ENCODE data around the gene CTBP2. TPM values are rescaled to one million over a fixed set of nuclear protein-coding genes. Genes with fewer than 3 reads are reported as not detected.

Gene CTBP2
- total RNA-seq, 1 donor from 2014 or later: 55.2 TPM

GRCh38 chr10:125127110-125127509 is 33.3 kb downstream of the CTBP2 start:
- no peak for TF ChIP-seq EZH2 (IDR thresholded peaks at IDR 0.05)
- TF ChIP-seq CTCF (IDR thresholded peaks at IDR 0.05): no peak
- TF ChIP-seq EZH2phosphoT487 (IDR thresholded peaks at IDR 0.05): no peak
- Mint-ChIP-seq H3K4me3 (no peak overlapping the region), H3K4me1 (peaks cover 16% of the 10 kb centered on the region), H3K36me3 (peaks cover 39% of the 10 kb centered on the region), H3K27ac (no peak overlapping the region), H3K27me3 (ENCODE audit: insufficient read depth, low read depth) (peaks cover 2% of the 10 kb centered on the region), H3K9me3 (peaks cover 2% of the 10 kb centered on the region)
- Histone ChIP-seq H2AFZ (replicated peaks) (no peak overlapping the region), H3K9me3 (ENCODE audit: low read depth) (no peaks in the 10 kb centered on the region), H3K27ac (no peak overlapping the region), H3K79me2 (ENCODE audit: low read depth) (peaks cover 100% of the 10 kb centered on the region), H3K4me1 (peaks cover 19% of the 10 kb centered on the region), H3K9ac (no peak overlapping the region), H3F3A (ENCODE audit: low read depth) (no peaks in the 10 kb centered on the region), H3K36me3 (peaks cover 4% of the 10 kb centered on the region), H3K27me3 (no peaks in the 10 kb centered on the region), H4K20me1 (ENCODE audit: low read depth) (peaks cover 100% of the 10 kb centered on the region), H3K4me3 (no peak overlapping the region), H3K4me2 (no peak overlapping the region)
- DNase-seq (ENCODE audit: low spot score): no peak

- Histone ChIP-seq H3K36me3 (peaks cover 4% of the 10 kb centered on the region), H4K20me1 (ENCODE audit: low read depth) (peaks cover 100% of the 10 kb centered on the region), H3K4me3 (no peak overlapping the region), H3K4me1 (peaks cover 15% of the 10 kb centered on the region), H3K4me2 (no peak overlapping the region), H3K27me3 (no peaks in the 10 kb centered on the region), H3F3A (ENCODE audit: low read depth) (no peaks in the 10 kb centered on the region), H3K9ac (no peak overlapping the region), H2AFZ (replicated peaks) (no peak overlapping the region), H3K9me3 (ENCODE audit: low read depth) (no peaks in the 10 kb centered on the region), H3K27ac (no peak overlapping the region), H3K79me2 (ENCODE audit: low read depth) (peaks cover 100% of the 10 kb centered on the region)
- no peak overlapping the region for H3K27ac Mint-ChIP-seq
- peaks cover 37% of the 10 kb centered on the region for H3K36me3 Mint-ChIP-seq
- H3K9me3 Mint-ChIP-seq: no peaks in the 10 kb centered on the region
- H3K4me1 Mint-ChIP-seq: peaks cover 16% of the 10 kb centered on the region
- no peak overlapping the region for H3K4me3 Mint-ChIP-seq
- peaks cover 2% of the 10 kb centered on the region for H3K27me3 Mint-ChIP-seq (ENCODE audit: insufficient read depth, low read depth)
- no peak for DNase-seq (ENCODE audit: low spot score)
- TF ChIP-seq CTCF (IDR thresholded peaks at IDR 0.05): no peak
- no peak for TF ChIP-seq EZH2 (IDR thresholded peaks at IDR 0.05)
- TF ChIP-seq EZH2phosphoT487 (IDR thresholded peaks at IDR 0.05): no peak
Measured at GRCh38 chr10:125125951-125126735, 34.2 kb downstream of the CTBP2 start.

GRCh38 chr10:125124907-125125306 is 35.5 kb downstream of the CTBP2 start:
- Histone ChIP-seq H2AFZ (replicated peaks) (no peak overlapping the region), H3K27me3 (no peaks in the 10 kb centered on the region), H3K9ac (no peak overlapping the region), H4K20me1 (ENCODE audit: low read depth) (peaks cover 100% of the 10 kb centered on the region), H3K4me3 (no peak overlapping the region), H3K79me2 (ENCODE audit: low read depth) (peaks cover 100% of the 10 kb centered on the region), H3K27ac (no peak overlapping the region), H3K36me3 (peaks cover 4% of the 10 kb centered on the region), H3K4me2 (no peak overlapping the region), H3K4me1 (peaks cover 15% of the 10 kb centered on the region), H3F3A (ENCODE audit: low read depth) (no peaks in the 10 kb centered on the region), H3K9me3 (ENCODE audit: low read depth) (no peaks in the 10 kb centered on the region)
- no peak overlapping the region for H3K4me3 Mint-ChIP-seq
- no peak for DNase-seq (ENCODE audit: low spot score)
- TF ChIP-seq EZH2phosphoT487 (IDR thresholded peaks at IDR 0.05) (no peak), EZH2 (IDR thresholded peaks at IDR 0.05) (no peak), CTCF (IDR thresholded peaks at IDR 0.05) (no peak)
- H3K9me3 Mint-ChIP-seq: no peaks in the 10 kb centered on the region
- H3K36me3 Mint-ChIP-seq: peaks cover 31% of the 10 kb centered on the region
- peaks cover 24% of the 10 kb centered on the region for H3K4me1 Mint-ChIP-seq
- H3K27ac Mint-ChIP-seq: no peak overlapping the region
- peaks cover 2% of the 10 kb centered on the region for H3K27me3 Mint-ChIP-seq (ENCODE audit: insufficient read depth, low read depth)

All from neural progenitor cell (in vitro differentiated cells).